Calu3 (cell line): ENCODE measurements around the gene LCE1D. TPM values are rescaled to one million over a fixed set of nuclear protein-coding genes. Genes with fewer than 3 reads are reported as not detected.

Source experiments
- BruUV-seq: library from RNA; stranded (reverse); fragments of 400-500 nt; replicated peaks from 2 replicates; lab custom pipeline; 2021; lab: Mats Ljungman, UMichigan
- CTCF ChIA-PET: fragments of 300-600 bp; sonication (Branson Sonifier 250); formaldehyde crosslinking; loops from one replicate; lab custom pipeline; 2022; ENCODE audit warnings: antibody characterized with exemption; lab: Charles Lee
- DNase-seq: peaks from one replicate; pipeline ENCODE4 v3.0.0; 2022
- H3K27ac Mint-ChIP-seq: one replicate; pipeline ENCODE4 v1.8.0; 2022; ENCODE audit warnings: mixed read lengths; ENCODE audit not compliant: unreplicated experiment
- H3K27me3 Mint-ChIP-seq: one replicate; pipeline ENCODE4 v1.8.0; 2022; ENCODE audit warnings: mixed read lengths; ENCODE audit not compliant: unreplicated experiment
- H3K36me3 Mint-ChIP-seq: one replicate; pipeline ENCODE4 v1.8.0; 2022; ENCODE audit warnings: mild to moderate bottlenecking, moderate library complexity, mixed read lengths; ENCODE audit not compliant: insufficient read depth, unreplicated experiment
- H3K4me1 Mint-ChIP-seq: one replicate; pipeline ENCODE4 v1.8.0; 2022; ENCODE audit warnings: mild to moderate bottlenecking, low read depth, mixed read lengths; ENCODE audit not compliant: unreplicated experiment
- H3K4me3 Mint-ChIP-seq: one replicate; pipeline ENCODE4 v1.8.0; 2022; ENCODE audit warnings: mild to moderate bottlenecking, low read depth, moderate library complexity, mixed read lengths; ENCODE audit not compliant: unreplicated experiment
- H3K9me3 Mint-ChIP-seq: one replicate; pipeline ENCODE4 v1.8.0; 2022; ENCODE audit warnings: low read depth, mixed read lengths; ENCODE audit not compliant: unreplicated experiment
- intact Hi-C: fragments of 100-400 bp; cut with micrococcal nuclease; formaldehyde crosslinking; loops from one replicate; pipeline ENCODE4 v1.10.0; 2022; ENCODE audit not compliant: unreplicated experiment
- total RNA-seq: library from RNA; stranded (reverse); gene quantifications from 2 replicates; pipeline ENCODE4 v1.2.3, GENCODE V29; 2022
- TF ChIP-seq, protein P1 (sequence below): fragments of 200-600 bp; IDR thresholded peaks from one replicate; pipeline ENCODE4 v1.8.0; 2022; ENCODE audit warnings: antibody characterized with exemption; ENCODE audit not compliant: unreplicated experiment

LCE1D gene
- total RNA-seq, 1 experiment from 2014 or later = not detected

DNA sequence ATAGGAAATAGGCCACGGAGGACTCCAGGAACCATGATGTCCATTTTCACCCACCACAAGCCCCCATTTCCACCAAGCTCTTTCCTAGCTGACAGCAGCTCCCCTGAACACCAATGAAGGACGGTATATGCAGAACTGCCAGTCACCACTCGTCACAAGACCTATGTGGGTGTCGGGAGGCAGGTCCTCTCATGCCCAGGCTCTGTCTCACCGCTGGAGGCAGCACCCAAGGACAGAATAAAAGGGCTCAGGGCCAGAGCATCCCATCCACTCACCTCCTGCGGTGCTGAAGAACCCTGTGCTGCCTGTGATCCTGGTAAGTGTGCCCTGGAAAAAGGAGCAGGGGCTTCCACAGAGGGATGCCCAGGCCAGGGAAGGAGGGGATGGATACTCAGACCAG, 21.6 kb upstream of the LCE1D start, which contains the start of gene LCE1F:
TSS of gene LCE1F (plus strand) at position 266 of the 400 bp plus-strand sequence. CDS start 1,232 bp downstream, outside the sequence.
- no peak for DNase-seq
- BruUV-seq = no TSS peak
- CTCF ChIA-PET = no interaction called here
- TF ChIP-seq, protein P1, sequence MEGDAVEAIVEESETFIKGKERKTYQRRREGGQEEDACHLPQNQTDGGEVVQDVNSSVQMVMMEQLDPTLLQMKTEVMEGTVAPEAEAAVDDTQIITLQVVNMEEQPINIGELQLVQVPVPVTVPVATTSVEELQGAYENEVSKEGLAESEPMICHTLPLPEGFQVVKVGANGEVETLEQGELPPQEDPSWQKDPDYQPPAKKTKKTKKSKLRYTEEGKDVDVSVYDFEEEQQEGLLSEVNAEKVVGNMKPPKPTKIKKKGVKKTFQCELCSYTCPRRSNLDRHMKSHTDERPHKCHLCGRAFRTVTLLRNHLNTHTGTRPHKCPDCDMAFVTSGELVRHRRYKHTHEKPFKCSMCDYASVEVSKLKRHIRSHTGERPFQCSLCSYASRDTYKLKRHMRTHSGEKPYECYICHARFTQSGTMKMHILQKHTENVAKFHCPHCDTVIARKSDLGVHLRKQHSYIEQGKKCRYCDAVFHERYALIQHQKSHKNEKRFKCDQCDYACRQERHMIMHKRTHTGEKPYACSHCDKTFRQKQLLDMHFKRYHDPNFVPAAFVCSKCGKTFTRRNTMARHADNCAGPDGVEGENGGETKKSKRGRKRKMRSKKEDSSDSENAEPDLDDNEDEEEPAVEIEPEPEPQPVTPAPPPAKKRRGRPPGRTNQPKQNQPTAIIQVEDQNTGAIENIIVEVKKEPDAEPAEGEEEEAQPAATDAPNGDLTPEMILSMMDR = no peak
- Mint-ChIP-seq H3K4me1 (no peaks in the 10 kb centered on the region), H3K36me3 (no peaks in the 10 kb centered on the region), H3K4me3 (no peak within 1 kb of the TSS), H3K9me3 (peaks cover 2% of the 10 kb centered on the region), H3K27me3 (peaks cover 47% of the 10 kb centered on the region), H3K27ac (no peak within 1 kb of the TSS)
- intact Hi-C loops = no loop called here

DNA sequence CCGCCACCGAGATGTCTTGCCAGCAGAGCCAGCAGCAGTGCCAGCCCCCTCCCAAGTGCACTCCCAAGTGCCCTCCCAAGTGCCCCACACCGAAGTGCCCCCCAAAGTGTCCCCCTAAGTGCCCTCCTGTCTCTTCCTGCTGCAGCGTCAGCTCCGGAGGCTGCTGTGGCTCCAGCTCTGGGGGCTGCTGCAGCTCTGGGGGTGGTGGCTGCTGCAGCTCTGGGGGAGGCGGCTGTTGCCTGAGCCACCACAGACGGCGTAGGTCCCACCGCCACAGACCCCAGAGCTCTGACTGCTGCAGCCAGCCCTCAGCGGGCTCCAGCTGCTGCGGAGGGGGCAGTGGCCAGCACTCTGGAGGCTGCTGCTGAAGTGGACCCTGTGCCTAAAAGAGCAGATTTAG, 20.2 kb upstream of the LCE1D start:
- no peaks in the 10 kb centered on the region for H3K36me3 Mint-ChIP-seq
- CTCF ChIA-PET = no interaction called here
- DNase-seq = no peak
- no peak overlapping the region for H3K27ac Mint-ChIP-seq
- intact Hi-C loops = no loop called here
- peaks cover 2% of the 10 kb centered on the region for H3K9me3 Mint-ChIP-seq
- TF ChIP-seq, protein P1 = no peak
- H3K27me3 Mint-ChIP-seq = peaks cover 39% of the 10 kb centered on the region
- BruUV-seq = no TSS peak
- H3K4me1 Mint-ChIP-seq = no peaks in the 10 kb centered on the region
- H3K4me3 Mint-ChIP-seq = no peak overlapping the region

DNA sequence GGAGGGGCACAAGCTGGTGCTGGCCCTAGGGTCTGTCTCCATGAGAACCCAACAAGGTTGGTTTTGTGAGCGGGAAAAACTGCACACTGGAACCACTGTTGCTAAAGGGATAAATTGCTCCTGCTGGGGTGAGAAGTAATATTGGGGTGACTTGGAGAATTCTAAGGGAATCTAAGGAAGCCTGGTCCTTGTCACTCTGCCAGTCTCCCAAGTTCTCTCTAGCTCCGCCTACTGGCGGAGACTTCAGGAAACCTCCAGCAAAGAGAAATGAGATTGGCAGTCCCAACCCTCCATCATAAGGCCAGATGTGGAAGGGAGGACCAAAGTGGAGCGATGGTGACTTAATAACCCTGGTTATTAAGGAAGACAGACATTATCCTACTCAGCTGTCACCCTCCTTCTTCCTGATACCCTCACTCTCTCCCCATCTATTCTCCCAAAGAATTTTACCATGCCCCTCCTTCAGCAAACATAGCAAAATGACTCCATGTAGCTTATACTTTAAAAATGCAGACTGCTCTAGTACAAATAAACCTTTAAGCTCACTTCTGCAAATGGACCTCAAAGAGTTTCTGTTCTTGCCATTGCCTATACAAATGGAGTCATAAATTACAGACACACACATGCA, 18.9 kb upstream of the LCE1D start:
- H3K9me3 Mint-ChIP-seq = no peaks in the 10 kb centered on the region
- H3K27me3 Mint-ChIP-seq = peaks cover 39% of the 10 kb centered on the region
- TF ChIP-seq, protein P1 = no peak
- CTCF ChIA-PET = interaction anchor here (0.8 to 1.6 kb wide), 2 partner anchors 12 to 26 kb away, joined by 3 to 4 read pairs; no protein-coding TSS in a partner anchor
- BruUV-seq = no TSS peak
- H3K27ac Mint-ChIP-seq = no peak overlapping the region
- peaks cover under 1% of the 10 kb centered on the region for H3K4me1 Mint-ChIP-seq
- no peak overlapping the region for H3K4me3 Mint-ChIP-seq
- DNase-seq = peak; percentile 26
- H3K36me3 Mint-ChIP-seq = no peaks in the 10 kb centered on the region
- intact Hi-C loops = no loop called here

DNA sequence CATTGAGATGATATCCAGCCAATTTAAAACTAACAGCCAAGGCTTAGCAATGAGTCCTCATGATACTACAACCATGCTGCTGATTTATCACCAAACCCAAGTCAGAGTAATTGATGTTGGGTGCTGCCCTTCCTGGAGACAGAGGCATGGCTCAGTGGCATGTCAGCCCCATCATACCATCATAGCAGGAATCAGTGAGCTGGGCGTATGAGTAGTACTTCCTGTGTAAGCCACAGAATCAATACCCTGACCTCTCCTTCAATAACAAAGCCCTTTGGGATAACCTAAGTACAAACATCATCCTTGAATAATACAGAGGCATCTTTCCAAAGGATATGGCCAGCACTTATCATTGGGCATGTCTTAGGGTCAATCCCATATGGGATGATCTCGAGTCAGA, 13.4 kb upstream of the LCE1D start:
- H3K27ac Mint-ChIP-seq = no peak overlapping the region
- H3K27me3 Mint-ChIP-seq = peaks cover 3% of the 10 kb centered on the region
- DNase-seq = no peak
- no TSS peak for BruUV-seq
- CTCF ChIA-PET = interaction anchor here (0.5 kb wide), 1 partner anchor 342 kb away, joined by 3 read pairs; no protein-coding TSS in a partner anchor
- TF ChIP-seq, protein P1 = no peak
- H3K4me3 Mint-ChIP-seq = no peak overlapping the region
- H3K9me3 Mint-ChIP-seq = no peaks in the 10 kb centered on the region
- H3K4me1 Mint-ChIP-seq = peaks cover 23% of the 10 kb centered on the region
- intact Hi-C loops = no loop called here
- H3K36me3 Mint-ChIP-seq = no peaks in the 10 kb centered on the region
